Cerebellar cortex (tissue), 1 donor: ENCODE results near the gene RINT1.
A peak's percentile ranks its signal among the peaks of the same experiment; 100 is the strongest.
"Not testable (repeated sequence)": the region's sequence is repeated elsewhere in the genome, so short reads cannot be mapped to it uniquely, and the experiment has no call there.

ENCODE experiments used
- DNase-seq: peaks from one replicate; pipeline ENCODE4 v3.0.0-alpha.2; 2015; ENCODE audit warnings: low spot score

The RINT1 gene

GRCh38 chr7:105532709-105533460, 884 bp downstream of the RINT1 start:
- DNase-seq, result no peak

- DNase-seq, result no peak
These were observed 6.3 kb downstream of the RINT1 start for GRCh38 chr7:105538339-105538738.

GRCh38 chr7:105559926-105560325, 27.9 kb downstream of the RINT1 start:
- no peak for DNase-seq

GRCh38 chr7:105565190-105565589, 33.2 kb downstream of the RINT1 start:
- DNase-seq, result no peak

- DNase-seq, result no peak
These were observed 35.0 kb downstream of the RINT1 start for GRCh38 chr7:105567024-105567423.

- DNase-seq, result no peak
These were observed 35.8 kb downstream of the RINT1 start for GRCh38 chr7:105567821-105568220.

- no peak for DNase-seq
These were observed 39.9 kb downstream of the RINT1 start for GRCh38 chr7:105571891-105572290.

- DNase-seq, result no peak
These were observed 45.2 kb downstream of the RINT1 start for GRCh38 chr7:105577251-105577650.

GRCh38 chr7:105578496-105578895, 46.5 kb downstream of the RINT1 start:
- DNase-seq, result no peak

GRCh38 chr7:105580022-105580740, 48.2 kb downstream of the RINT1 start:
- no peak for DNase-seq

- peak; percentile 65 for DNase-seq
These were observed 49.2 kb downstream of the RINT1 start, which contains the start of gene EFCAB10 for GRCh38 chr7:105581066-105581811. Gene EFCAB10 (minus strand): TSS chr7:105581493. CDS start chr7:105581463, 30 bp downstream.

- no peak for DNase-seq
These were observed 51.1 kb downstream of the RINT1 start for GRCh38 chr7:105583061-105583460.

GRCh38 chr7:105584165-105584564, 52.2 kb downstream of the RINT1 start:
- no peak for DNase-seq

GRCh38 chr7:105585850-105586500, 54.0 kb downstream of the RINT1 start:
- no peak for DNase-seq

- no peak for DNase-seq
These were observed 56.1 kb downstream of the RINT1 start for GRCh38 chr7:105587909-105588635.

GRCh38 chr7:105589356-105590077, 57.5 kb downstream of the RINT1 start:
- peak; percentile 96 for DNase-seq

GRCh38 chr7:105590793-105591192, 58.8 kb downstream of the RINT1 start:
- no peak for DNase-seq

- DNase-seq, result no peak
These were observed 59.5 kb downstream of the RINT1 start for GRCh38 chr7:105591522-105591921.

GRCh38 chr7:105594034-105594433, 62.0 kb downstream of the RINT1 start:
- DNase-seq, result peak; percentile 96

GRCh38 chr7:105596866-105597265, 64.9 kb downstream of the RINT1 start:
- peak; percentile 8 for DNase-seq

- not testable (repeated sequence) for DNase-seq
These were observed 67.1 kb downstream of the RINT1 start for GRCh38 chr7:105599080-105599479.
